ENCODE measurements around the gene ARHGAP6.

ARHGAP6 gene

DNA sequence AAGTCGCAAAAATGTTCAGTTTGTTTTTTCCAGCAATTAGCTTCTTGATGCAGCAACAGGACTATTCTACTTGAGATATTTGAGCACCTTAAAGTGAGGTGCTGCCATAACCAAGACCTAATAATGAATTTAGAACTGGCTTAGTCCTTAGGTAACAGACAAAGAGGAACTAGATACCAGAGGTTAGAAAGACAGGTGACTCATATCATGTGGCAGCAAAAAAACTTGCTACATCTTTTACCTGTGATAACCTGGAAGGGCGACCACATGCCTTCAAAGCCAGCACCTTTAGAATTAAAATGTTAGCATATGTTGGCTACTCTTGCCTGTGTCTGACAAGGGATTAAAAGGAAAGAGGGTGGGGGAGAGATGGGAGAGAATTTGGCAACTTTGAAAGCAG lies 90.4 kb downstream of the ARHGAP6 start:
- no peak for DNase-seq

DNA sequence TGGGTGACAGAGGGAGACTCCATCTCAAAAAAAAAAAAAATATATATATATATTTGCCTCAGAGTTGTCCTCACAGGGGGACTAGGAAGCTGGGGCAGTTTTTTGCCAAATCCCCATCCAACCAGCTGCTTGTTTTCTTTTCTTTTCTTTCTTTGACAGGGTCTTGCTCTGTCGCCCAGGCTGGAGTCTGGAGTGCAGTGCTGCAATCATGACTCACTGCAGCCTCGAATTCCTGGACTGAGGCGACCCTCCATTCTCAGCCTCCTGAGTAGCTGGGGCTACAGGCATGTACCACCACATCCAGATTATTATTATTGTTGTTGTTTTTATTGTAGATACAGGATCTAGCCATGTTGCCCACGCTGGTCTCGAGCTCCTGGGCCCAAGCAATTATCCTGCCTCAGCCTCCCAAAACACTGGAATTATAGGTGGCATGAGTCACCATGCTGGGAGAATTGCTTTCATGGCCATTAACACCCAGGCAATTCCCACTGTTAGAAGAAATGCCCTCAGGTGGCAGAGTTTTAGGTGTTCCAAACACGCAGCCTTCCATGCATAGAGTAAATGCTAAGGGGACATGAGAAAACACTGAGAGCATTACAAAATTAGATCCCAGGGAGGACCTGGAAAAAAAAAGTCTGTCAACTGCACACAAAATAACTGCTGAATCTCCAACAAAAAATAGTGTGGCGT lies 98.0 kb downstream of the ARHGAP6 start:
- DNase-seq = no peak

DNA sequence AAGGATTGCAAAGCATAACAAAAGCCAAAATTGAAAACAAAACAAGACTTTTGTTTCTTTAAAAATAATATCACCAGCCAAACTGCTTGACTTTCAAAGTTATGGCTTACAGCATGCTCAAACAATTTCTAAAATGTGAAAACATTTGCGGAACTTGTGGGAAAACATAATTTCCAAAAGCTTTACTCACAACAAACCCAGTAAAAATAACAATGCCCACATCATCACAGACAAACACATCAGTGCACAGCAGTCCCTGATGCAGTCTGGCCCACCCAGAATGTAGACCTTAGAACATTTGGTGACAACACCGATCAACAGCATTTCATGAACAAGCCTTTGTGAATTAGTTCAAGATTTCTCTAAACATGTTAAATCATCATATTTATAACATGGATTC lies 98.9 kb downstream of the ARHGAP6 start:
- no peak for DNase-seq

DNA sequence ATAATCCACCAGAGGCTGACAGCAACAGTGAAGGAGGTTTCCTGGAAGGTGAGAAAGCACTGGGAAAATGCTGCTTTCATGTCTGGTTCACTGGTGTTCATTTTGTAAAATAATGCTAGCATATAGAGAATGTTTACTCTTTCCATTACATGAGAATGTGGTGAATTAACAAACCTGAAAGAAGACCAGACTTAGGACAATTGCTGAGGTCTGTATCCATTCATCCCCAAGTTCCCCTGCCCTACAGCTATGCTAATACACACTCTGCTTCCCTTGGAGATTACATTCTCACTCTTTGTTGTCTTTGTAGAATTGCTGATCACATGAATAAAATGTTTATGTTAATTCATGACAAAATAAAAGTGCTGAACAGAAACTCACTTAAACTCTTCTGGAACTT lies 99.5 kb downstream of the ARHGAP6 start:
- no peak for DNase-seq

DNA sequence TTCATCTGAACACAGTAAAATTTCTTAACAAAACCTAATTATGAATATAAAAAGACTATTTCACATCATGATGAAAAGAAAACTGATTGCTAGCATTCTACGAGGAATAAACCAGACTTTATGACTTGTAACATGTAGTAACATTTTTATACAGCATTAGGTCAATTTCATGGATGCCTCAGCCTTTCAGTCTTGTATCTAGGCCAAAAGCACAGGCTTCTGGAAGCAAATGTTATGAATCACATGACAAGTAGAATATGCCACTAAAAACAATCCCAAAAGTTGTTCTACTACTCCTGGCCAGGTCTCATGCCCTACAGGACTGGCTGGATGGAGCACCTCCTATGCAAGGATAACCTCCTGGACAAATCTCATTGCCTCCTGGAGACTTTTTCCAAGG lies 101.2 kb downstream of the ARHGAP6 start:
- DNase-seq = no peak

DNA sequence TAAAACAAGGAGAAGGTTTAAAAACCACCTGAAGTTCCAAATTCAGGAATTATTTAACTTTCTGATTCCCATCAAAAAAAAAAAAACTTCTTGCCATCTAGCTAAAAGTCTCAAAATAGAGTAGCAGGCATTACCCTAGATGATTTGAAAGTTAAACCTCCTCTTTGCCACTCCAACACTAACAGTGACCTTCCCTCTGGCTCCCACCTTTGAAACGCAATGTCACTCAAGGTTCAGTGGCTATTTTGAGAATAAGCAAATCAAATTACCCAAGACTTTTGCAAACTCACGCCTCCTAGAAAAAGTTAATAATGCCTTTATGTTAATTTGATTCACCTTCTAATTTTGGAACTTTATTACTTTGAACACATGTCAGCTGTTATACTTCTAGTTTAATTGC lies 103.2 kb downstream of the ARHGAP6 start:
- no peak for DNase-seq

DNA sequence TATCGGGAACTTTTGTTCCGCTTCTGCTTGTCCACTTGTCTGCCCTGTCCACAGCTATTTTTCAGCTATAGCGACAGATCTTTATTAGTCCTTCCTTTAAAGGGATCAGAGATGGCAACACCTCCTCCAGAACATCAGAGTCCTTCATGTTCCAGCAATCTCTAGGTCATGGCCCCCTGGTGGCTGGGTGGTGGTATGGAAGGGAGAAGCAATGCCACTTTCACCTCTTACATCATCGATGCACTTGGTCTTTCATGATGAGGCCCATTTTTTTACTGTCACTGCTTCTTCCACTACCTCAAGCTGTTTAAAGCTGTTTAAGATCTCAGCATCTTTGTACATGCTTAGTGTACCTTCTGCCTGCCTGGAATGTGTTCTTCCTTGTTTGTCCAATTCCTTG lies 106.7 kb downstream of the ARHGAP6 start:
- peak; percentile 22 to 34 for DNase-seq

DNA sequence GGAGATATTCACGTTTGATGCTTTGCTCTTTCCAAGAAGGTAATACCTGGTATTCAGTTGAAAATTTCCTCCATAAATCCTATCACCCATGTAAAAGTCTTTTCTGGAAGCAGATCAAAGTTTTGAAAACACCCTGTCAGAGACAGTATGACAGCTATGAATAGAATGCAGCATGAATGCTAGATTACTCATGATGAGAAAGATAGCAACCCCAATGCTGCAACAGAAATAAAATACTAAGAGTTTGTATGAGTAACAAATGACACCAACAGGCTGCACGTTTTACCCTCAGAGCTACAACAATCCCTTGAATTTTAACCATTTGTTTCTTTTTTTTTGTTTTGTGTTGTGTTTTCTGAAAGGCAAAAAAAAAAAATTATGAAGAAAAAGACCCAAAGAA lies 108.6 kb downstream of the ARHGAP6 start:
- no peak for DNase-seq

DNA sequence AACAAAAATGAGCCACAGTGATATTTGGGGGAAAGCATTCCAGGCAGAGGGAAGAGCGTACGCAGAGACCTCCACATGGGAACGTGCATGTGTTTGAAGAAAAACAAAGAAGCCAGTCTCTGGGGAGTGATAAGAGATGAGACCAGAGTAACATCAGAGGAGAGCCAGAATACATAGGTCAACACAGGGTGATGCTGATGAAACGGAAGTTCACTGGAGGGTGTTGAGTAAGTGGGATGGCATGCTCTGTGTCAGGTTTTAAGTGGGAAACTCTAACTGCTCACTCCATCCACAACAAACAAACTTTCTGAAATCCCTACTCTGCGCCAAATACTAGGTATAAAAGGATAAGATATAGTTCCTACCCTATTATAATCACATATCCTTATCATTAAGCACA lies 110.0 kb downstream of the ARHGAP6 start:
- DNase-seq = no peak

DNA sequence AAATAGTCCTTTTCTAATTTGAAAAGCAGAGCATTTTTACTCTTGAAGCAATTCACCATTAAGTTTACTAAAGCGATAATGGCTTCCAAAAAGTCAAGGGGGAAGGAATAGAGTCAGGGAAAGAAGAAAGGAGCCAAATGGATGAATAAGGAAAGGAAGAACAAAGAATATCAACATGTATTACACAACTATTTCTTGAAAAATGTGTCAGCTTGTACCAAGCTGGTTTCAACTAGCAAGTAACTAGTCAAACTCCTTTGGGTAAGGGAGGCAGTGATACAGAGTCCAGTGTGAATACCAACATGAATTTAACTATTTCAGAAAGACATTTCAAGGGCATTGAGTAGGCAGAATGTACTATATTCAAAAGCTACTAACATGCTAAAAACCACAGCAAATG lies 112.1 kb downstream of the ARHGAP6 start:
- no peak for DNase-seq

DNA sequence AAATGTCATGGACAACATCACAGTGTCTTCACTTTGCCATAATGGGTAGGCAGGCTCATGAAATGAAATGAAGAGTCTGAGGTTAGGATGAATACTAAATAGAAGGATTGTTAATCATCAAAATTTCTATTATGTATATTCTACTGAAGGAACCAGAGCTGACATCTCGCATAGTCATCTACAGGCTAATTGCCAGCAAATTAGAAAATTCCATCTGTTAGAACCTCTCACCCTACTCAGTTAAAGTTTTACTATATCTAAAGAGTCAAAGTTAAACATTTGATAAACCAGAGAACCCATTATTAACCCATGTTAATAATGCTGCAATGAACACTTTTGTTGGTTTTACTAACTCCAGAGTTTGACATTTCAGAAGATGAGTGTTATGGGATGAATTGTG lies 114.6 kb downstream of the ARHGAP6 start:
- DNase-seq = no peak

DNA sequence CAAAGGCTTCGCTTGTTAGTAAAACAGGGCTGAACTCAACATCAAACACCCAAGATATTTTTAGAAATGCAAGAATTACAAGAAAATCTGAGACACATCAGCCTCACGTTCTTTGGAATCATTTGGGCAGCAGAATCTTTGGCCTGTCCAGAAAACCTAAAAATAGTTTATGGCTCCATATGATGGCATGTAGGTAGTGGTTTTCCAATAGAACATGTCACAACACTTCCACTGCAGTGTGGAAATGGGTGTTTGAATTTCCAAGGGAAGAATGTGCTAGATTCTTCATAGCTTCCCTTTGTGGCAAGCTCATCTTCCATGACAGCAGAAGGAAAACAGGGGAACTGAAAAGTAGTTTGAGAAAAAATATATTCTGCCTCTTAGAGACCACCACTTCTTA lies 118.8 kb downstream of the ARHGAP6 start:
- no peak for DNase-seq

DNA sequence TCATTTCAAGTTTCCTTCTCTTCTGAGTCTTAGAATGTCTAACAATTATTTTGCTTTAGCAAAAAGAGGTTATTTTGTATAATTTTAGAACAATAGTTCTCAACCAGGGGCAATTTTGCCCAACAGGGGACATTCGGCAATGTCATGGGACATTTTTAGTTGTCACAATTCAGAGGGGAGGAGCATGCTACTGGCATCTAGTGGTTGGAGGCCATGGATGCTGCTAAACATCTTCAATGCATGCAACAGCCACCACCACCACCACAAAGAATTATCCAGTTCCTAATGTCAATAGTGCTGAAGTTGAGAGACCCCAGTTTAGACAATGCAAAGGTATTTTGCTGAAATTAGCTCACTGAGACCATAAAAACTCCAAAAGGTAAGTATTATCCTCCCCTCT lies 122.5 kb downstream of the ARHGAP6 start:
- no peak for DNase-seq

DNA sequence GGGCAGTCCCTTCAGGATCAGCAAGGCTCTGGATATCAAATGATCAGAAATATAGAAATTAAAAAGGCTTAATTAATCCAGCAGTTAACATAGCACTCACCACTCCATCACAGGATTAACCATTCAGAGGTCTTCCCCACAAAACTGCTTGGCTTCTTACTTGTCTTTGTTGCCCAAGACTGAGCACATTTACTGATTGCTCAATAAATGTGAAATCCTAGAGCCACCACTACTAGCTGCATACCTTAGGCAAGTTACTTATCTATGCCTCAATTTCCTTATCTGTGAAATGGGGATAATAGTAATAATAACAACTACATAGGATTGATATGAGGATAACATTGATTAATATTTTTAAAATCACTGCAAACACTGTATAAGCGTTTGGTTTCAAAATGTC lies 124.2 kb downstream of the ARHGAP6 start:
- DNase-seq = no peak

DNA sequence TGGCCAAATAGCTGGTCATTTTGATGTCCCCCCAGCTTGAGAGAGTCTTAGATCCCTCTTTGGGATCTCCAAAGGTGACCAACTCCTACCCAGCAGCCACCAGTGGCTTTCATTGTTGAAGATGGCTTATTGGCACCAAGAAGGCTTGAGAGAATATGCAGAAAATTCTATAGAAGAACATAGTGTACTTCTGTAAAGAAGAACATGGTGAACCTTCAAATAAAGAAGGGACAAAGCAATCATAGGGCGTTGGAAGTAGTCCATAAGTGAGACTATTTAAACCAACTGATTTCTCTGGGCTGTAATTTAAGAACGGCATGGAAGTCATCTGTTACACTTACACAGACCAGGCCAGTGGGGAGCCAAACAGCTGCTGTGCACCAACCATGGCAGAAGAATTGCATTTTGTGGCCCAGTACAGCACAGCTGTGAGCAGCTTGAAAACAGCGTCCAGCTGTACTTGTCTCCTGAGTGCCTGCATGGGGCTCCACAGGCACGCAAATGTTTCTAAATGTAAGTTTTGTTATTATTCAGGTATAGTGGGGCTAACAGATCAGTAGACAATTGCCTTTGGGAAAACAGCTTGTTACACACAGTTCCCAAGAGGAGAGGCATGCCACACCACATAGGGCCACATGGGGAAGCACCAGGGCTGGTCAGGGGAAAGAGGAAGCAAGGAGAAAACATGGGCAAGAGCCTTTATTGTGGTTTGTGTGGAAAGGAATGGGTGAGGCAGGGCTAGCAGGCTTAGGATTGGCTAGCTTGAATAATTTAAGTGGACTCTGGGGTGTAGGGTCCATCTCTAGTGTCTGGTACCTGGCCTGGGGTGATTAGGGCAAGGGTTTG lies 125.0 kb downstream of the ARHGAP6 start:
- no peak for DNase-seq

DNA sequence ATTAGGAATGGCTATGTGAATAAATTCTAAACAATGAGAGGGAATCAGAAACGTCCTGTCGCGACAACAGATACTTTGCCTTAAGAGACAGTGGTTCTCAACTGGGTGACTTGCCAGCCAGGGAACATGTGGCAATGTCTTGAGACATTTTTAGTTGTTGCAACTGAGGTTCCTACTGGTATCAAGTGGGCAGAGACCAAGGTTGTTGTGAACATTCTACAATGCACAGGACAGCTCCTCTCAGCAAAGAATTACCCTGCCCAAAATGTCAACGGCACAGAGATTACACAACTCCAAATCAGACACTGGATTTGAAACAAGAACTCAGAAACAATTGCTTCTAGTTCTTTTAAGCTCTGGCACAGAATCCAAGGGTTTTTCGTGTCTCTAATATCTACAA lies 128.6 kb downstream of the ARHGAP6 start:
- no peak for DNase-seq

DNA sequence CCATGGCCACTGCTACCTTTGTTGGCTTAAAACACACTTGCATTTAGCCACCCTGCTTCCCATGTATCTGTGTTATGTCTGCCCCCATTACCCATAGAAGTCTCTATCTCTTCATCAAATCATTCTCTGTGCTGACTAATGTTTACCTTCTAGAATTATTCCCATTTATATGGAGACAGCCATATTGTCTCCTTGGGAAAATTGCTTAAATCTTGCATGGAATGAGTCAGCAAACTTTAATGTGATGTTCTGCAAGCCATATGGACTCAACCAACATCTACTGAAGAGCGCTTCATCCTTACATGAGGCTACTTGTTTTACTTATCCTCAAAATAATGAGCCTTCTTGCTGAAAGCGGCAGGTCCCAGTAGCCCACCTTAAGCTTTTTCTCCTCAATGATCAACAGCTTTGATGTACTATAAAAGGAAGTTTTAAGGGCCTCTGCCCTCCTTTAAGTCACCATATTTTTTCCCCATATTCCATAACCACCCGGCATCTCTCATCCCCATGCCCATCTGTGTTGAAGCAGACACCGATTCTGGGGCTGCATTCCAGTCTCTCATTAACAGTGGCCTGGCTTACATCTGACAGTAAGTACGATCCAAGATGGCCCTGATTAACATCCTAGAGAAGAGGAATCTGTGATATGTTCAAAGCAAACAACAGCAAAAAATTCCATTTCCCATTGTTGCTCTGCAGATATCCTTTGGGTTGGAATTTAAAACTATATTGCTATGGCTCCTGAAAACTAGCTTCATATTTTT lies 130.4 kb downstream of the ARHGAP6 start:
- no peak for DNase-seq

DNA sequence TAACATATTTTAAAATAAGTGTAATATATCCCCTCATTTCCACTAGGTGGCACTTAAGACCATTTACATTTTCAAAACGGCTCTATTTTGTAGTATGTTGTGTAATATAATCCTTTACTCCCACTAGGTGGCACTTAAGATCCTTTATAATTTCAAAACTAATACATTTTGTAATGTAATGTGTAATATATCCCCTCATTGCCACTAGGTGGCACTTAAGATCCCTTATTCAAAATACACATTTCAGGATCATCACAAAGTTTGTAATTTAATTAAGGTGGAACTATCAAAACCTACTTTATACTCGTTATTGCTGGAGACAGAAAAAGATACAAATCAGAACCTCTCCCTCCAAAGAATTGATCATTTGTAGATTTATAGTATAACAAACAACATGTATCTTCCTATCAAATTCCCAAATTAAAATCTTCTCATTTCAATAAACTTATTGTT lies 132.5 kb downstream of the ARHGAP6 start:
- no peak for DNase-seq

DNA sequence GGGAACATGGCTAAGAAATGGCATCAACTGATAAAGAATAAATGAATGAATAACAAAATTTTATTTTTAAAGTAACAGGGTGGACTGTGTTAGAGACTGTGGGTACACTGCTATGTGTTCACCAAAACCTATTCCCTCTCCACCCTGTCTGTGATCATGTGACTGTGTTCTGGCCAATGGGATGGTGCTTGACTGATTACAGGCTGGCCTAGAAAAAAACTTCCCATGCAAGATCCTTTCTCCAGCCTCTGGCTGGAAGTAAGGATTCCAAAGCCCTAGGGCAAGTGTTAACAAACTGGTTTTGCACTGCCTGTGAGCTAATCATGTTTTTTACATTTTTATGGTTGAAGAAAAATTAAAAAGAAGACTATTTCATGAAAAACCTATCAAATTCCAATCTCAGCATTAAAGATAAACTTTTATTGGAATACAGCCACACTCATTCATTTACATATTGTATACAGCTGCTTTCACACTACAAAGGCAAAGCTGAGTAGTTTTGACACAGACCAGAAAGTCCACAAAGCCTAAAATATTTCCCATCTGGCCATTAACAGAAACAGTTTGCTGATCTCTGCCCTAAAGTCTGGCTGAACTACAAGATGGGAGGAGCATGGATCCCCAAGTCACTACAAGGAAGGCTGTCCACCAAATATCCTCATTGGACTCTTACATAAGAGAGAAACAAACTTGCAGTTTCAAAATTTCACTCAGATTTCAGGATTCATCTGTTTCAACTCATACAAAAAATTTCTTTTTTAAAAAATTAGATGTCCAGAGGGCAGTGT lies 133.2 kb downstream of the ARHGAP6 start:
- no peak for DNase-seq

DNA sequence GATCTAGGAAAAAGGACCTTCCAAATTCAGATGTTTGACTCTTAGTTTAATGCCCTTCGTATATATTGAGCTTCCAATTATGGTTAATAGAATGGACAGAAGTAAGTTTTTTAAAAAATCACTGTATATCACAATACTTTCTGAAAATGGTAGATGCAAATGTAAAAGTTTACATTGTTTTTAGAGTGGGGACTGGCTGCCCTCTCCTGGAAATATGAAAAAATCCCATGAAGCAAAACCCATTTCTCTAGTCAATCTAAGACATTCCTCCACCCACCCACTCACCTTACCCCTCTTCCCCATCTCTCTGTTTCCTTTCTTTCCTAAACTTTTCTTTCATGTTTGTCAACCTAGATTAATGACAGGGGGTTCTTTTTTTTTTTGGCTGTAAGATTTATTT lies 134.5 kb downstream of the ARHGAP6 start:
- no peak for DNase-seq

DNA sequence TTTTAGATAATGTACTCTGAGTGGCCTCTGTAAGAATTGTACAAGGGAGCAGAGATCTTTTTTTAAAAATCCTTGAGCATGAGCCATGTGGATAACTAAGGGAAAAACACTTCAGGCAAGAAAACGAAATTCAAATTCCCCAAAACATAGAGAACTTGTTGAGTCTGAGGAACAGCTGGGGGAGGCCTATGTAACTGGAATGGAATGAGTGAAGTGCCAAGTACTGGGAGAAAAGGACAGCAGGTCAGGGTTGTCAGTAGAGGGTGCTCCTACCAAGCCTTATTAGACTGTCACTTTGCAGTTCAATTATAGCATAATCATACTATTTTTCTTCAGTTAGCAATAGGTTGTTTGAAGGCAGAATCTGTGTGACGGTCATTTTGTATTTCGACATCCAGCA lies 135.1 kb downstream of the ARHGAP6 start:
- DNase-seq = no peak

DNA sequence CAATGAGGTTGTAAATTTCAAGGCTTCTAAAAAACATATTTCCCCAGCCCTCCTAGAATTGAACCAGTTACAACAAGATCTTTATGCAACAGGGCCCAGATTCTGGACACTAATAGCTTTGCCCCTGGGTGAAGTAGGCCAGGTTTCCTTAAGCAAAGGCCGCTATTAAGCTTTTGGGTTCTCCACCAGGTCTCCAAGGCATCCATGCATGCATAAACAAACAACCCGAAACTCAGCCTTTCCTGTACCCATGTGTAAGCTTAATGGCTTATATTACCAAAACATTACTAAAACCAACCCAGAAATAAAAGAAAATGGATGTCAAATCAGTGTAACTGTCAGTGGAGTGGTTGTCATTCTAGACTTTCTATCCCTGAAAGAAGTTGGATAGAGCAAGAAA lies 137.1 kb downstream of the ARHGAP6 start:
- no peak for DNase-seq

DNA sequence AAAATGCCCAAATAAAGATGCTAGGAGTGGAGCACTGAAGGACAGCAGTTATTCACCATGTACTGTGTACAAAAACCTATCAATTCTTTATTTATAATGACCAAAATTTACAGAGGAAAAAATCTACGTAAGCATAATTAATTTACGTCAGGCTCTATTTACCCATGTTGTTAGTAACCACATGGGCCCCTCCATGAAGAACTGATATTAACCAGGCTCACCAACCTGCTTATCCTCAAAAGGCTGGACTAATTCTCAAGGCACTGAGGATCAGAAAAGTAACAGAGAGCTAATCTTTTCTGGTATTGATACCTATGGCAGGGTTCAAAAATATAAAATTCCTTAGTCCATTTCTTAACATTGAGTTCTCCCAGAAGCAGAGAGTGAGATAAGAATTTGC lies 140.0 kb downstream of the ARHGAP6 start:
- DNase-seq = no peak

Data from stimulated activated CD4-positive, alpha-beta T cell treated with anti-CD3 and anti-CD28 coated beads, Interleukin-4, amount 100 ng/mL, for 4 hours (primary cell).